Measurements from ENCODE around the gene EFTUD2.

DNA sequence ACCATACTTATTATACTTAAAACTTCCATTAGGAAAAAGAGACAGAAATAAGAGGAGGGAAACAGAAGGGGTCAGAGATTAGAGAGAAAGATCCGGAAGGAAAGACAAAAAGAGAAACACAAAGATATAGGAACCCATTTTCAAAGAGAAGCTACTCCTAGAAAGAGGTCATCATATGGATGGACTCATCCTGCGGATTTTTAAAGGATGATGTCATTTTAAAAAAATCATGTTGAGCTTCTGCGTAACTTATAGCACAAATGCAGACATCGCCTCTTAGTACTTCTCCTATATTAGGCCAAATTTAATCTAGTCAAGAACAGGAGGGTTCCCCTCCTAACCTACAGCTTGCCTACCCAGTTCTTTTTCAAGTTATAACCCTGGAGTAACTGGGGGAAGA lies 18.1 kb downstream of the EFTUD2 start:
- TF ChIP-seq, protein P1, sequence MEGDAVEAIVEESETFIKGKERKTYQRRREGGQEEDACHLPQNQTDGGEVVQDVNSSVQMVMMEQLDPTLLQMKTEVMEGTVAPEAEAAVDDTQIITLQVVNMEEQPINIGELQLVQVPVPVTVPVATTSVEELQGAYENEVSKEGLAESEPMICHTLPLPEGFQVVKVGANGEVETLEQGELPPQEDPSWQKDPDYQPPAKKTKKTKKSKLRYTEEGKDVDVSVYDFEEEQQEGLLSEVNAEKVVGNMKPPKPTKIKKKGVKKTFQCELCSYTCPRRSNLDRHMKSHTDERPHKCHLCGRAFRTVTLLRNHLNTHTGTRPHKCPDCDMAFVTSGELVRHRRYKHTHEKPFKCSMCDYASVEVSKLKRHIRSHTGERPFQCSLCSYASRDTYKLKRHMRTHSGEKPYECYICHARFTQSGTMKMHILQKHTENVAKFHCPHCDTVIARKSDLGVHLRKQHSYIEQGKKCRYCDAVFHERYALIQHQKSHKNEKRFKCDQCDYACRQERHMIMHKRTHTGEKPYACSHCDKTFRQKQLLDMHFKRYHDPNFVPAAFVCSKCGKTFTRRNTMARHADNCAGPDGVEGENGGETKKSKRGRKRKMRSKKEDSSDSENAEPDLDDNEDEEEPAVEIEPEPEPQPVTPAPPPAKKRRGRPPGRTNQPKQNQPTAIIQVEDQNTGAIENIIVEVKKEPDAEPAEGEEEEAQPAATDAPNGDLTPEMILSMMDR (IDR thresholded peaks at IDR 0.05 in 8 of 11, conservative IDR thresholded peaks at IDR 0.05 in 3 of 11) = no peak
- TF ChIP-seq POLR2AphosphoS5 (IDR thresholded peaks at IDR 0.05) = no peak
- no peak for TF ChIP-seq POLR2A (IDR thresholded peaks at IDR 0.05)
